OCI-LY7 (cell line): ENCODE measurements around the gene ARSD.

Experiments used
- EZH2phosphoT487 ChIP-seq: fragments of 200-600 bp; sonication (generic); IDR thresholded peaks from 2 replicates; pipeline ENCODE4 v1.6.1; 2018; ENCODE audit warnings: low read depth, borderline replicate concordance, mild to moderate bottlenecking, mixed run types, antibody characterized with exemption, low read length, moderate library complexity, mixed read lengths
- TF ChIP-seq, protein P1 (sequence below): fragments of 200-600 bp; sonication (generic); conservative IDR thresholded peaks from 2 replicates; pipeline ENCODE4 v1.5.1; 2014; ENCODE audit warnings: mild to moderate bottlenecking, antibody characterized with exemption, low read length, moderate library complexity, mixed read lengths

GRCh38 chrX:2908125-2908685, 20.9 kb downstream of the ARSD start:
- TF ChIP-seq, protein P1, sequence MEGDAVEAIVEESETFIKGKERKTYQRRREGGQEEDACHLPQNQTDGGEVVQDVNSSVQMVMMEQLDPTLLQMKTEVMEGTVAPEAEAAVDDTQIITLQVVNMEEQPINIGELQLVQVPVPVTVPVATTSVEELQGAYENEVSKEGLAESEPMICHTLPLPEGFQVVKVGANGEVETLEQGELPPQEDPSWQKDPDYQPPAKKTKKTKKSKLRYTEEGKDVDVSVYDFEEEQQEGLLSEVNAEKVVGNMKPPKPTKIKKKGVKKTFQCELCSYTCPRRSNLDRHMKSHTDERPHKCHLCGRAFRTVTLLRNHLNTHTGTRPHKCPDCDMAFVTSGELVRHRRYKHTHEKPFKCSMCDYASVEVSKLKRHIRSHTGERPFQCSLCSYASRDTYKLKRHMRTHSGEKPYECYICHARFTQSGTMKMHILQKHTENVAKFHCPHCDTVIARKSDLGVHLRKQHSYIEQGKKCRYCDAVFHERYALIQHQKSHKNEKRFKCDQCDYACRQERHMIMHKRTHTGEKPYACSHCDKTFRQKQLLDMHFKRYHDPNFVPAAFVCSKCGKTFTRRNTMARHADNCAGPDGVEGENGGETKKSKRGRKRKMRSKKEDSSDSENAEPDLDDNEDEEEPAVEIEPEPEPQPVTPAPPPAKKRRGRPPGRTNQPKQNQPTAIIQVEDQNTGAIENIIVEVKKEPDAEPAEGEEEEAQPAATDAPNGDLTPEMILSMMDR = no peak
- TF ChIP-seq EZH2phosphoT487 = no peak
